WTC11 (cell line): Measurements from ENCODE around the gene MSI2. TPM values are rescaled to one million over a fixed set of nuclear protein-coding genes. Genes with fewer than 3 reads are reported as not detected.

Source experiments
- ATAC-seq: fragments of 200-7000 bp; cut with Tn5 transposase; 2 replicates; pipeline ENCODE4 v1.10.0; 2021; ENCODE audit warnings: mild to moderate bottlenecking, moderate library complexity
- CTCF ChIA-PET: fragments of 300-600 bp; sonication (Branson Sonifier 250); formaldehyde crosslinking; loops from one replicate; lab custom pipeline; 2021; ENCODE audit warnings: antibody characterized with exemption; lab: Charles Lee
- POLR2A ChIA-PET: fragments of 350-600 bp; sonication (Branson Sonifier 250); formaldehyde crosslinking; loops from one replicate; lab custom pipeline; 2021; ENCODE audit warnings: antibody characterized with exemption; lab: Charles Lee
- DNase-seq: peaks from one replicate; pipeline ENCODE4 v3.0.0; 2021; ENCODE audit warnings: low spot score
- H3K27ac Mint-ChIP-seq: 2 replicates; pipeline ENCODE4 v1.8.0; 2021; ENCODE audit warnings: mixed read lengths
- H3K27me3 Mint-ChIP-seq: 2 replicates; pipeline ENCODE4 v1.8.0; 2021; ENCODE audit warnings: low read depth, mild to moderate bottlenecking, moderate library complexity, mixed read lengths
- H3K36me3 Mint-ChIP-seq: 2 replicates; pipeline ENCODE4 v1.8.0; 2021; ENCODE audit warnings: mixed read lengths
- H3K4me1 Mint-ChIP-seq: 2 replicates; pipeline ENCODE4 v1.8.0; 2022; ENCODE audit warnings: mixed read lengths
- H3K4me3 Mint-ChIP-seq: 2 replicates; pipeline ENCODE4 v1.8.0; 2021; ENCODE audit warnings: mild to moderate bottlenecking, moderate library complexity, mixed read lengths
- H3K9me3 Mint-ChIP-seq: 2 replicates; pipeline ENCODE4 v1.8.0; 2021; ENCODE audit warnings: mixed read lengths
- ESRRA ChIP-seq: sonication (generic); formaldehyde crosslinking; IDR thresholded peaks from 2 replicates; pipeline ENCODE4 v1.8.1; 2022; ENCODE audit warnings: mild to moderate bottlenecking, missing genetic modification reagents, borderline replicate concordance
- GTF2I ChIP-seq: fragments of 250-450 bp; sonication (Bioruptor Pico); conservative IDR thresholded peaks from 2 replicates; pipeline ENCODE4 v1.4.0; 2021; ENCODE audit warnings: mild to moderate bottlenecking
- JAZF1 ChIP-seq: fragments of 250-450 bp; sonication (Bioruptor Pico); IDR thresholded peaks from 2 replicates; pipeline ENCODE4 v1.9.0; 2021; ENCODE audit warnings: moderate library complexity, mild to moderate bottlenecking, inconsistent platforms
- NFE2L1 ChIP-seq: sonication (generic); formaldehyde crosslinking; IDR thresholded peaks from 2 replicates; pipeline ENCODE4 v1.8.1; 2023; ENCODE audit warnings: missing genetic modification reagents
- NFYB ChIP-seq: sonication (generic); formaldehyde crosslinking; conservative IDR thresholded peaks from 2 replicates; pipeline ENCODE4 v1.8.0; 2022; ENCODE audit warnings: low read depth, missing genetic modification reagents
- PRRX2 ChIP-seq: fragments of 250-450 bp; sonication (Bioruptor Pico); IDR thresholded peaks from 2 replicates; pipeline ENCODE4 v1.8.0; 2021; ENCODE audit warnings: mild to moderate bottlenecking
- TCF7 ChIP-seq: sonication (generic); formaldehyde crosslinking; IDR thresholded peaks from 2 replicates; pipeline ENCODE4 v1.8.0; 2022; ENCODE audit warnings: mild to moderate bottlenecking, low read depth, missing genetic modification reagents, moderate library complexity
- TEAD1 ChIP-seq: sonication (generic); formaldehyde crosslinking; IDR thresholded peaks from 2 replicates; pipeline ENCODE4 v1.8.0; 2022; ENCODE audit warnings: mild to moderate bottlenecking, missing genetic modification reagents
- ZBTB21 ChIP-seq: sonication (generic); formaldehyde crosslinking; IDR thresholded peaks from 2 replicates; pipeline ENCODE4 v1.8.1; 2023; ENCODE audit warnings: mild to moderate bottlenecking, missing genetic modification reagents, borderline replicate concordance
- ZNF138 ChIP-seq: sonication (generic); formaldehyde crosslinking; conservative IDR thresholded peaks from 2 replicates; pipeline ENCODE4 v1.8.1; 2022; ENCODE audit warnings: mild to moderate bottlenecking, moderate library complexity, missing genetic modification reagents
- ZNF232 ChIP-seq: sonication (generic); formaldehyde crosslinking; IDR thresholded peaks from 2 replicates; pipeline ENCODE4 v1.8.0; 2022; ENCODE audit warnings: mild to moderate bottlenecking, missing genetic modification reagents
- ZNF671 ChIP-seq: fragments of 250-450 bp; sonication (Bioruptor Pico); IDR thresholded peaks from 2 replicates; pipeline ENCODE4 v1.8.0; 2021; ENCODE audit warnings: mild to moderate bottlenecking
- total RNA-seq: library from RNA; stranded (reverse); gene quantifications from 3 replicates; pipeline ENCODE4 v1.2.3, GENCODE V29; 2021
- TF ChIP-seq, protein P1 (sequence below): fragments of 250-450 bp; sonication (Bioruptor Pico); IDR thresholded peaks from 2 replicates; pipeline ENCODE4 v1.8.0; 2021; ENCODE audit warnings: mild to moderate bottlenecking
- TF ChIP-seq, protein P2 (sequence below): sonication (generic); formaldehyde crosslinking; IDR thresholded peaks from 2 replicates; pipeline ENCODE4 v1.8.1; 2023; ENCODE audit warnings: mild to moderate bottlenecking, moderate library complexity, missing genetic modification reagents
- TF ChIP-seq, protein P3 (sequence below): fragments of 250-450 bp; sonication (Bioruptor Pico); IDR thresholded peaks from 2 replicates; pipeline ENCODE4 v1.9.0; 2021; ENCODE audit warnings: mild to moderate bottlenecking
- TF ChIP-seq, protein P4 (sequence below): sonication (generic); formaldehyde crosslinking; IDR thresholded peaks from 2 replicates; pipeline ENCODE4 v1.8.1; 2023; ENCODE audit warnings: mild to moderate bottlenecking, missing genetic modification reagents
- TF ChIP-seq, protein P5 (sequence below): sonication (generic); formaldehyde crosslinking; IDR thresholded peaks from 2 replicates; pipeline ENCODE4 v1.8.0; 2023; ENCODE audit warnings: missing genetic modification reagents, mild to moderate bottlenecking, borderline replicate concordance

The MSI2 gene
- total RNA-seq, 1 experiment from 2014 or later: 82.1 TPM

DNA sequence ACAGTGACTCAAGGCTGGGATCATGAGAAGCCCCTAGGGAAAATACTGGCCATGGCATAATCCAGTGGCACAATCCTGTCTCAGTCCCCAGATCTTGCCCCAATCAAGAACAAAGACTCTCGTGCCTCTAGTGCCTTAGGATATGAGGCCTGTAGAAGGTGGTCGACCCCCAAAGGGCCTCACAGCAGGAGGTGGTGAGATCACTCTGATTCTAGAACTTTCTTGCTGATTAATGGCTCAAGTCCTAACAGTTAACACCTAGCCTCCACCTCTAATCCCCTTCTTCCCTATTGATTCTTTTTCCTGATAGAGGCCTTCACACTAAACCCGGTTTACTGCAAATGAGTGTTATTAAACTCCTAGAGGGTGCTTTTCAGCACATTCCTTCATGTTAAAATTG is 312.0 kb downstream of the MSI2 start:
- H3K4me1 Mint-ChIP-seq: peaks cover 14% of the 10 kb centered on the region
- CTCF ChIA-PET: no interaction called here
- H3K27me3 Mint-ChIP-seq: no peaks in the 10 kb centered on the region
- ATAC-seq (no peak), DNase-seq (no peak)
- POLR2A ChIA-PET: no interaction called here
- no peak for TF ChIP-seq NFE2L1
- no peak for TF ChIP-seq ZNF138 (CRISPR knock-in tag)
- TF ChIP-seq, protein P1, sequence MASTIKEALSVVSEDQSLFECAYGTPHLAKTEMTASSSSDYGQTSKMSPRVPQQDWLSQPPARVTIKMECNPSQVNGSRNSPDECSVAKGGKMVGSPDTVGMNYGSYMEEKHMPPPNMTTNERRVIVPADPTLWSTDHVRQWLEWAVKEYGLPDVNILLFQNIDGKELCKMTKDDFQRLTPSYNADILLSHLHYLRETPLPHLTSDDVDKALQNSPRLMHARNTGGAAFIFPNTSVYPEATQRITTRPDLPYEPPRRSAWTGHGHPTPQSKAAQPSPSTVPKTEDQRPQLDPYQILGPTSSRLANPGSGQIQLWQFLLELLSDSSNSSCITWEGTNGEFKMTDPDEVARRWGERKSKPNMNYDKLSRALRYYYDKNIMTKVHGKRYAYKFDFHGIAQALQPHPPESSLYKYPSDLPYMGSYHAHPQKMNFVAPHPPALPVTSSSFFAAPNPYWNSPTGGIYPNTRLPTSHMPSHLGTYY (CRISPR knock-in tag): no peak
- TF ChIP-seq TCF7 (CRISPR knock-in tag): no peak
- TF ChIP-seq ZNF232 (CRISPR knock-in tag): no peak
- no peak for TF ChIP-seq GTF2I (CRISPR knock-in tag)
- TF ChIP-seq, protein P2, sequence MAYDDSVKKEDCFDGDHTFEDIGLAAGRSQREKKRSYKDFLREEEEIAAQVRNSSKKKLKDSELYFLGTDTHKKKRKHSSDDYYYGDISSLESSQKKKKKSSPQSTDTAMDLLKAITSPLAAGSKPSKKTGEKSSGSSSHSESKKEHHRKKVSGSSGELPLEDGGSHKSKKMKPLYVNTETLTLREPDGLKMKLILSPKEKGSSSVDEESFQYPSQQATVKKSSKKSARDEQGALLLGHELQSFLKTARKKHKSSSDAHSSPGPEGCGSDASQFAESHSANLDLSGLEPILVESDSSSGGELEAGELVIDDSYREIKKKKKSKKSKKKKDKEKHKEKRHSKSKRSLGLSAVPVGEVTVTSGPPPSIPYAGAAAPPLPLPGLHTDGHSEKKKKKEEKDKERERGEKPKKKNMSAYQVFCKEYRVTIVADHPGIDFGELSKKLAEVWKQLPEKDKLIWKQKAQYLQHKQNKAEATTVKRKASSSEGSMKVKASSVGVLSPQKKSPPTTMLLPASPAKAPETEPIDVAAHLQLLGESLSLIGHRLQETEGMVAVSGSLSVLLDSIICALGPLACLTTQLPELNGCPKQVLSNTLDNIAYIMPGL: no peak
- no peak for TF ChIP-seq NFYB (CRISPR knock-in tag)
- TF ChIP-seq TEAD1 (CRISPR knock-in tag): no peak
- no peak for TF ChIP-seq ESRRA (CRISPR knock-in tag)
- no peak for TF ChIP-seq PRRX2 (CRISPR knock-in tag)
- no peak for TF ChIP-seq JAZF1
- TF ChIP-seq, all 79 proteins: peak for 0
- Mint-ChIP-seq H3K36me3 (no peaks in the 10 kb centered on the region), H3K9me3 (no peaks in the 10 kb centered on the region), H3K4me3 (no peak overlapping the region), H3K27ac (no peak overlapping the region)

DNA sequence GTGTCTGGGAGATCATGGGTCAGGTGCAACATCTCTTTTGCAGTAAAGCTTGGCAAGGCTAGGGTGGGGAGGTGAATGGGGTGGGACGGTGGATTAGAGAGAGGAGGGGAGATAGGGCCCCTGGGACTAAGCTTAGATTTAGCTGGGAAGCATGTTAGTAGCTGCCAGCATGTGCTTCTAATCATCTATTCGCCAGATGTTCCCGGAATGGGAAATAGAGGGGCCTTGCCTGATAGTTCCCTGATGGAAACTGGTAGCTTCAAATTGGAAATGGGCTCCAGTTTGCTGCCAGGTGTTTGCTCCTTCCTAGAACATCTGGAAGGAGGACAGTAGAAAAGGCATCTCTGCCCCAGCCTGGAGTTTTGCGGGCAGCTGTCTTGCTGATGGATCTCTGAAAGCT is 312.7 kb downstream of the MSI2 start:
- POLR2A ChIA-PET: no interaction called here
- H3K9me3 Mint-ChIP-seq: no peaks in the 10 kb centered on the region
- TF ChIP-seq ZNF671 (CRISPR knock-in tag) (no peak), ZBTB21 (CRISPR knock-in tag) (no peak)
- TF ChIP-seq, protein P3, sequence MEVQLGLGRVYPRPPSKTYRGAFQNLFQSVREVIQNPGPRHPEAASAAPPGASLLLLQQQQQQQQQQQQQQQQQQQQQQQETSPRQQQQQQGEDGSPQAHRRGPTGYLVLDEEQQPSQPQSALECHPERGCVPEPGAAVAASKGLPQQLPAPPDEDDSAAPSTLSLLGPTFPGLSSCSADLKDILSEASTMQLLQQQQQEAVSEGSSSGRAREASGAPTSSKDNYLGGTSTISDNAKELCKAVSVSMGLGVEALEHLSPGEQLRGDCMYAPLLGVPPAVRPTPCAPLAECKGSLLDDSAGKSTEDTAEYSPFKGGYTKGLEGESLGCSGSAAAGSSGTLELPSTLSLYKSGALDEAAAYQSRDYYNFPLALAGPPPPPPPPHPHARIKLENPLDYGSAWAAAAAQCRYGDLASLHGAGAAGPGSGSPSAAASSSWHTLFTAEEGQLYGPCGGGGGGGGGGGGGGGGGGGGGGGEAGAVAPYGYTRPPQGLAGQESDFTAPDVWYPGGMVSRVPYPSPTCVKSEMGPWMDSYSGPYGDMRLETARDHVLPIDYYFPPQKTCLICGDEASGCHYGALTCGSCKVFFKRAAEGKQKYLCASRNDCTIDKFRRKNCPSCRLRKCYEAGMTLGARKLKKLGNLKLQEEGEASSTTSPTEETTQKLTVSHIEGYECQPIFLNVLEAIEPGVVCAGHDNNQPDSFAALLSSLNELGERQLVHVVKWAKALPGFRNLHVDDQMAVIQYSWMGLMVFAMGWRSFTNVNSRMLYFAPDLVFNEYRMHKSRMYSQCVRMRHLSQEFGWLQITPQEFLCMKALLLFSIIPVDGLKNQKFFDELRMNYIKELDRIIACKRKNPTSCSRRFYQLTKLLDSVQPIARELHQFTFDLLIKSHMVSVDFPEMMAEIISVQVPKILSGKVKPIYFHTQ (CRISPR knock-in tag): no peak
- TF ChIP-seq, protein P4, sequence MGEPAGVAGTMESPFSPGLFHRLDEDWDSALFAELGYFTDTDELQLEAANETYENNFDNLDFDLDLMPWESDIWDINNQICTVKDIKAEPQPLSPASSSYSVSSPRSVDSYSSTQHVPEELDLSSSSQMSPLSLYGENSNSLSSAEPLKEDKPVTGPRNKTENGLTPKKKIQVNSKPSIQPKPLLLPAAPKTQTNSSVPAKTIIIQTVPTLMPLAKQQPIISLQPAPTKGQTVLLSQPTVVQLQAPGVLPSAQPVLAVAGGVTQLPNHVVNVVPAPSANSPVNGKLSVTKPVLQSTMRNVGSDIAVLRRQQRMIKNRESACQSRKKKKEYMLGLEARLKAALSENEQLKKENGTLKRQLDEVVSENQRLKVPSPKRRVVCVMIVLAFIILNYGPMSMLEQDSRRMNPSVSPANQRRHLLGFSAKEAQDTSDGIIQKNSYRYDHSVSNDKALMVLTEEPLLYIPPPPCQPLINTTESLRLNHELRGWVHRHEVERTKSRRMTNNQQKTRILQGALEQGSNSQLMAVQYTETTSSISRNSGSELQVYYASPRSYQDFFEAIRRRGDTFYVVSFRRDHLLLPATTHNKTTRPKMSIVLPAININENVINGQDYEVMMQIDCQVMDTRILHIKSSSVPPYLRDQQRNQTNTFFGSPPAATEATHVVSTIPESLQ (CRISPR knock-in tag): no peak
- TF ChIP-seq, protein P5, sequence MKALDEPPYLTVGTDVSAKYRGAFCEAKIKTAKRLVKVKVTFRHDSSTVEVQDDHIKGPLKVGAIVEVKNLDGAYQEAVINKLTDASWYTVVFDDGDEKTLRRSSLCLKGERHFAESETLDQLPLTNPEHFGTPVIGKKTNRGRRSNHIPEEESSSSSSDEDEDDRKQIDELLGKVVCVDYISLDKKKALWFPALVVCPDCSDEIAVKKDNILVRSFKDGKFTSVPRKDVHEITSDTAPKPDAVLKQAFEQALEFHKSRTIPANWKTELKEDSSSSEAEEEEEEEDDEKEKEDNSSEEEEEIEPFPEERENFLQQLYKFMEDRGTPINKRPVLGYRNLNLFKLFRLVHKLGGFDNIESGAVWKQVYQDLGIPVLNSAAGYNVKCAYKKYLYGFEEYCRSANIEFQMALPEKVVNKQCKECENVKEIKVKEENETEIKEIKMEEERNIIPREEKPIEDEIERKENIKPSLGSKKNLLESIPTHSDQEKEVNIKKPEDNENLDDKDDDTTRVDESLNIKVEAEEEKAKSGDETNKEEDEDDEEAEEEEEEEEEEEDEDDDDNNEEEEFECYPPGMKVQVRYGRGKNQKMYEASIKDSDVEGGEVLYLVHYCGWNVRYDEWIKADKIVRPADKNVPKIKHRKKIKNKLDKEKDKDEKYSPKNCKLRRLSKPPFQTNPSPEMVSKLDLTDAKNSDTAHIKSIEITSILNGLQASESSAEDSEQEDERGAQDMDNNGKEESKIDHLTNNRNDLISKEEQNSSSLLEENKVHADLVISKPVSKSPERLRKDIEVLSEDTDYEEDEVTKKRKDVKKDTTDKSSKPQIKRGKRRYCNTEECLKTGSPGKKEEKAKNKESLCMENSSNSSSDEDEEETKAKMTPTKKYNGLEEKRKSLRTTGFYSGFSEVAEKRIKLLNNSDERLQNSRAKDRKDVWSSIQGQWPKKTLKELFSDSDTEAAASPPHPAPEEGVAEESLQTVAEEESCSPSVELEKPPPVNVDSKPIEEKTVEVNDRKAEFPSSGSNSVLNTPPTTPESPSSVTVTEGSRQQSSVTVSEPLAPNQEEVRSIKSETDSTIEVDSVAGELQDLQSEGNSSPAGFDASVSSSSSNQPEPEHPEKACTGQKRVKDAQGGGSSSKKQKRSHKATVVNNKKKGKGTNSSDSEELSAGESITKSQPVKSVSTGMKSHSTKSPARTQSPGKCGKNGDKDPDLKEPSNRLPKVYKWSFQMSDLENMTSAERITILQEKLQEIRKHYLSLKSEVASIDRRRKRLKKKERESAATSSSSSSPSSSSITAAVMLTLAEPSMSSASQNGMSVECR (CRISPR knock-in tag): no peak
- TF ChIP-seq, all 79 proteins: peak for 0
- Mint-ChIP-seq H3K27ac (no peak overlapping the region), H3K36me3 (no peaks in the 10 kb centered on the region), H3K4me3 (no peak overlapping the region), H3K27me3 (no peaks in the 10 kb centered on the region), H3K4me1 (peaks cover 14% of the 10 kb centered on the region)
- ATAC-seq (no peak), DNase-seq (no peak)
- CTCF ChIA-PET: interaction anchor here (1.7 kb wide), 1 partner anchor 16 kb away, joined by 6 read pairs; no protein-coding TSS in a partner anchor
